Pulmonary artery endothelial cell (primary cell): ENCODE measurements around the gene ST8SIA5. TPM values are rescaled to one million over a fixed set of nuclear protein-coding genes. Genes with fewer than 3 reads are reported as not detected.

Source experiments
- DNase-seq: peaks from one replicate; pipeline ENCODE4 v3.0.0-alpha.2; 2011; ENCODE audit warnings: low read depth, low spot score
- total RNA-seq: library from RNA; depleted of rRNA; stranded (reverse); fragments of >200 nt; gene quantifications from 2 replicates; pipeline ENCODE4 v1.2.3, GENCODE V29; 2014

The ST8SIA5 gene
- total RNA-seq, 1 donor from 2014 or later = not detected

DNA sequence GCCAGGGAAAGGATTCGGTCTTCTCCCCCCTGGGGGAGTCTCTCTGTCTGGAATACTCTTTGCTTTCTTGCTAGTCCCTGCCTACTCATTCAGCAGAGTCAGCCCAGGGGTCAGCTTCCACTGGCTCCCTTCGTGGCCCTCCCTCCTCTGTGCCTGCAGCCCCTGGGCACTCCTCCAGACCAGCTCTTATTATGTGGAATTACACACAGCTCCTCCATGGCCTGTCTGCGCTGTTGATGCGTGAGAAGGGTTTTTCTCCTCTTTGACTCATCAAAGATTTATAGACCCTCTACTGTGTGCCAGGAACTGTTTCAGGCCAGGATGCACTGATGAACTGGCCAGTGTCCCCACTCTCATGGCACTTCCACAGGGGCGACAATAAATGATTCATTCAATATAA lies 44.4 kb downstream of the ST8SIA5 start:
- no peak for DNase-seq

DNA sequence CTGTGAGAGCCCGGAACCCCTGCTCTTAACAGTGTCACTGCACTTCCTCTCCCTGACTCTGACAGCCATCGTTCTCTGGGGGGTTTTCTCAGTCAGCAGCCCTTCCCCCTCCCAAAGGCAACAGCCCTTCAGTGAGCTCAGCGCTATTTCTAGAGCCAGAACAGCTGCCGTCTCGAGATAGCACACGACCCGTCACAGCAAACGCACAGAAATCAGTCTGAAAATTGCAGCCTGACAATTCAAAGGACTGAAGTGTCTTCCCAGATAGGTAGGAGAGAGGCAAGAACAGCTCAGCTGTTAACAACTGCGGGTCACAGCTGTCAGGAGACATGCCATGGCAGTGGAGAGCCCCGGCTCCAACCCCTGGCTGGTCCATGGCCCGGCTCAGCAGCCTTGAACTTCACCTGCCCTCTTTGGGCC lies 45.4 kb downstream of the ST8SIA5 start:
- DNase-seq = no peak

DNA sequence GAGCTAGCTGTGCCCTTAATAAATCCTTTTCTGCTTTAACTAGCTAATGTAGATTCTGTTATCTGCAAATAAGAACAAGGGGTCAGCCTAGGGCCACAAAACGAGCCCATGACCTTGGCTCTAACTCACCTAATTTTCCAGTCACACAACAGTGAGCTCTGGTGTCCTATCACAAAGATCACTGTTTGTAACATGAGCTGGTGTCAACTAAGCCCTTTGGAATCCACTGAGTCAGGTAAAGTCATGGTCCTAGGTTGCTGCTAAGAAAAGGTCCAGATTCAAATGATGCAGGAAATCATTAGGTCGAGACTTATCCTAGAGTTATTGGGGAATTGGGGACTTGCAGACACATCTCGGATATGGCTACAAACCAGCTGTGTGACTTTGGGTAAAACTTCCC lies 49.9 kb downstream of the ST8SIA5 start:
- no peak for DNase-seq

DNA sequence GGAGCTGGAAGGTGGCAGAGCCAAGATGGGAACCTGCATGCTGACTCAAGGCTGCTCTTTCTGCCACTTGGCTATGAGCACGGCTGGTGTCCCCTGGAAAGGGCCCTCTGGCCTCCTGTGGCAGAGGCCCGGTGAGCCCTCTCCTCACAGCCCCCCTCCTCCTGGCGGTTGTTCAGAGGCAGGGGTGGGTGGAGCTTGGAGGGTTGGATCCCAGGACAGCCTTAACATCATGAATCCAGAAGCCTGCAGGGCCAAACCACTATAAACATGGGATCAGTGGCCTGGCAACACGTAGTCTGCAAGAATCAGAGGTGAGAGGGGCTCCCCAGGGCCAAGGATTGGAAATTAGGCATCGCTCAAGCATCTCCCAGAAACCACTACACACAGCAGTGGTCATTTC lies 51.3 kb downstream of the ST8SIA5 start:
- no peak for DNase-seq

DNA sequence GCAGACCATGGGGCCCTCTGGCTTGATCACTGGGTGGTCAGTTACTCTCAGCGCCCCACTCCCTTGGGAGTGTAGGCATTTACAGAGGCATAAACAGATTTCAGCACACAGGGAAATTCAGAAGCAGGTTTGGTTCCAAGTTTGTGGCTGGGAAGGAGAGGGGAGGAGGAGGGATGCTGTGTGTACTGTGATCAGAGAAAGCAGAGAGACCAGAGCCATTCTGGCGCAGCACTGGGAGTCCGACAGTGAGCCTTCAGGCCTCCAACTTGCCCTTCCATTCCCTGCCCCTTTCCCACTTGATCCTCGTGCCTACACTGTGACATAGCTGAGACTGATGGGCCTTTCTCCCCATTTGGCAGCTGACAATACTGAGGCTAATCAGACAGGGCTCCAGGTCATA lies 52.0 kb downstream of the ST8SIA5 start:
- no peak for DNase-seq

DNA sequence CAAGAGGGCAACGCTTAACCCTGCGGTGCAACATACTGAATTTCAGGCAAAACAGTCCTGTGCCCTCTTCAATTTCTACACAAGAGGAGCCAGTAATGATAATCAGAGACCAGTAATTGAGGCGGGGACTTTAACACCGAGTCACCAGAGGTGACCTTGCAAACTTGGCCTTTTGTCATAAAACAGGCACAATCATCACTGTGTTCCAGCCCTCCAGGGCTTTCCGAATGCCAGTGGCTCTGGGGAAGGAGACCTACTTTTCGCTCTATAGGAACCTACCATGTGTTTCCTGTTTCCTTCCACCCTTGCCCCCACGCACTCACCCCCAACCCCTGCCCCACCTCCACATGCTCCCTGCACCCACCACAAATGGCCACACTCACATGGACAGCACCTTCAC lies 52.7 kb downstream of the ST8SIA5 start:
- no peak for DNase-seq

DNA sequence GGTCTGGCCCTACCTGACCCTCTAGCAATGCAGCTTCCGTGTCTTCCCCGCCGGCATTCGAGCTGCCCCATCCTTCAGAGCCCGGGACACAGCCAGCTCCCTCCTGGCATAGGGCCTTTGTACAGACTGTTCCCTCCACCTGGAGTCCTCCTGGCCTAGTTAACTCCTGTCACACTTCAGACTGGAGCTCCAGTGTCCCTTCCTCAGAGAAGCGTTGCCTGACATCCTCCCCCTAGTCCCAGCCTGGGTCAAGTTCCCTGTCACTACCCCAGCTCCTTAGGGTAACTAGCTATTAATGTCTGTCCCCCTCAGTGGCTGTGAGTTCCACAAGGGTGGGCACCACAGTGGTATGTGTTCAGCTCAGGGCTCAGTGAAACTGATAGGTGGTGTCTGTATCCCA lies 54.4 kb downstream of the ST8SIA5 start:
- DNase-seq = no peak

DNA sequence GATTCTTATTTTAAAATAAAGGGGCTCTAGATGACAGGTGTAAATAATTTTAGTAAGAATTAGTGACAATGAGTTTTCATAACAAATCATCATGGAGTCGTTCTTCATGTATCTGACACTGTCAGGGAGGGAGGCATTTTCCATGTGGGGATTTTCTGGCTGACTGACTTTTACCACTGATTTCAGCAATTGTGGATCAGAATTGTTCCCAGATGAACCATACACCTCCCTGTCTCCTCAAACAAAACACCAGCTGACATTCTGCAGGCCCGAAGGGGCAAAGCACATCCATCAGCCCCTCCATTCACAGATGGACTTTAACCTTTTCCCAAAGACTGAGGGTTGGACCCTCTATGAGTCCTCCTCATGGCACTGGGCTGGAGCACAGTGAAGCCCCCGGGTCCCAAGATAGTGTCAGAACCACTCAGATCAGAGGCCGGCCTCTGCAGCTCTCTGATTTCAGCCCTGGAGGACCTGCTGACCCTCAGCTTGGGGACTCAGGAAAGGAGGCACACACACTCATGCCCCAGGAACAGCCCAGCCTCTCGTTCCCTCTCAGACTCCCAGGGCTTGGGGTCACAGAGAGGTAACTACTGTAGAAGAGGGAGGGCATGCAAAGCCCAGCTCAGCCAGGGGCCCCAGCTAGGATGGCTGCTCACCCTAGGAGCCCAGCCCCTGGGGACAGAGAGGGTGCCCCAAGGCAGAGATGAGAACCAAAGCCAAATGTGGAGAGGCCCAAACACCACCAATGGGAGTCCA lies 56.6 kb downstream of the ST8SIA5 start:
- no peak for DNase-seq

DNA sequence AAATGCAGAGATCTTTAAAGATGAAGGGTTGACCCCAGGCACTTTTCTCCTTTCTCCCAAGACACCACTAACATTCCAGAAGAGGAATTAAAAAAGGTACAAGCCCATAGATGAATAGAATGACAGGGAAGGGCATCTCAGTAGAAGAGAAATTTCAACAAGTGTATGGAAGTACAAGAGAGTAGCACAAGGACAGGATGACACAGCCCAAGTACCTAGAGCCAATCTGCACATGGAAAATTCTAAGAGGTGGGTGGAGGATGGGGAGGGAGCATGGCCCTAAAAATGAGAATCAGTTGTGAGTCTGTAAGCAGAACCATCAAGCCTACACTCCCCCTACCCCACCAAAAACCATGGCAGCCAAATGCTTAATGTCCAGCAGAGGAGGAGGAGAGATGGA lies 60.2 kb downstream of the ST8SIA5 start:
- no peak for DNase-seq

DNA sequence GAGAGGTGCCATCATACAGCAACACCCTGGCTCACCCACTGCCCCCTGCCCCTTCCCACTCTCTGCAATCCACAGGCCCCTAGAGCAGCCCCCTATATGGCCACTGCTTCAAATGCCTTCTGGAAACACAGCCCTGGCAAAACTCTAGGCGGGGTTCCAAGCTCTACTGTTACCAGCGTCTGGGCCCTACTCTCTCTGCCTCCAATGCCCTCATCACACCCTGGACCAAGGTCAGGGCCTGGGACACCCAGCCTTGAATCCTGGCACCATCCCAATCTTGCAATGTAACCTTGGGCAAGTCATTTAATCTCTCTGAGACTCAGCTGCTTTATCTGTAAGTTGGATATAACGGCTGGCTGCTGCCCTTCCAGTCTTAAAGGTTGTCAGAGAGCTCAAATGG lies 60.6 kb downstream of the ST8SIA5 start:
- no peak for DNase-seq

DNA sequence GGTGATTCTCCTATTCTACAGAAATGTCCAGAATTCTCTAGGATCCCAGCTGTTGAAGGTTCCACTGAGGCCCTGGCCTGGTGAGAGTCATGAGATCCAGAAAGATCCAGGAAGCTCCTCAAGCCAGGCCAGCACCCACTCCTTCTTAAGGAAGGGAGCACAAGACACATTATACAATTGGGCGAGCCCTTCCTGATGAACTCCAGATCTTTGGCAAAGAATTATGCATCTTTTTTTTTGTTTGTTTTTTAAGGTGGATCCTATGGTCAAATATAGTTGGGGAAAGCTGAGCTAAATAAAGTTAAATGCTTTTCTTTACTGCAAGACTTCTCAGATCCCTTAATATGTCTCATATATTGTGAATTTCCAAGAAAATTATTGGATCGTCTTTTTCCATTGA lies 62.9 kb downstream of the ST8SIA5 start:
- DNase-seq = no peak

DNA sequence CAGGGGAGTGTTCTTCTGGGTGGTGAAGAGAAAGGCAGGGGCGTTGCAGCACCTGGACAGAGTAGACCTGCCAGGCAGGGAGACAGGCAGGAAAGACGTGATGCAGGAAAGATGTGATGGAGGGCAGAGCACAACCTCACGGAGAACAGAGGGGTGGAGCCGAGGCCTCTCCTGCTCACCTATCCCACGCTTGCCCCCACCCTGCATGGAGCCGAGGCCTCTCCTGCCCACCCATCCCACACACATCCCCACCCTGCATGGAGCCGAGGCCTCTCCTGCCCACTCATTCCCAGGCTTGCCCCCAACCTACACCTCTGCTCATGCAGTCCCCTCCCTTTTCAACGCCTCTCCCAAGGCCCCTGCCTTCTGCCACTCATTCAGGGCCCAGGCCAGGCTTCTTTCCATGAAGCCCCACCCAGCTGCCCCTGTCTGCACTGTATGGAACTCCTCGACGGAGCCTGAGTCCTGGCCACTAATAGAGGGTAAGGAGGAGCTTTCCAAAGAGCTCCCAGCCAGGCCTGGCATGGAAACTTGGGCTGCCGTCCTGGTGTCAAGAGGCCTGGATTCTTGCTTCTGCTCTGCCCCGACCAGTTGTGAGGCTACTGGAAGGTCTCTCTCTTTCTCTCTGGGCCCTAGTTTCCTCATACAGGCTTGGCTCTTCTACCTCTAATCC lies 67.9 kb downstream of the ST8SIA5 start:
- no peak for DNase-seq

DNA sequence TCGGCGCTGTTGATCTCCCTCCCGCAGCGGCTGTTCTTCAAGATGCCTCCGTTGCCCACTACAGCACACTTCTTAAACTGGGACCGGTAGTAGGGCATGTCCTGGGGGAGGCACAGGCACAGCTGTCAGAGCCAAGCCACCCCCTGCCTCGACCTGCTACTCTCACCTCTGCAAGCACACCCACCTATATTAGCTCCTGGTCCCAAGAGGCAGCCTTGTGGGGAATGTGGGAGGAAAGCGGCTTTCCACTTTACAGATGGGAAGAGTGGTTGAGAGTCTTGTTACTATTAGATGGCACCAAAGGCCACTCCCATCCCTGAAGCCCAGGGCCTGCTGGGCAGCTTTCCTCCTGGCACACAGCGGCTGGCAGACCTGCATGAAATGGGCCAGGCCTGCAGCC lies 70.7 kb downstream of the ST8SIA5 start:
- DNase-seq = no peak

DNA sequence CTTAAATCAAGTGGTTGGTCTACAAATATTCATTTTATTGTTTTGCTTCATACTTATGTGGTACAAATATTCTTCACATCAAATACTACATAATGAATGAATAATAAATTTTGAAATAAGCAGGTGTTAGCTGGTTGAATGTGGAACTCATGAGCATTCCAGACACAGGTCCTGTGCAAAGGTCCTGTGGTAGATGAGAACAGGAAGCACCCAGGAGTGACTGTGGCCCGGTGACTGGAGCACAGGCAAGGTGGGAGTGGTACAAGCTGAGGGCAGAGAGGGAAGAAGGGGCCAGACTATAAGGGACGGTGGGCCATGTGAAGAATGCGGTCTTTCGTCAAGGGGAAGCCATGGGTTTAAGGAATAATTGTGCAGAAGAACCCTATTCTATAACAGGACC lies 73.6 kb downstream of the ST8SIA5 start:
- DNase-seq = no peak

DNA sequence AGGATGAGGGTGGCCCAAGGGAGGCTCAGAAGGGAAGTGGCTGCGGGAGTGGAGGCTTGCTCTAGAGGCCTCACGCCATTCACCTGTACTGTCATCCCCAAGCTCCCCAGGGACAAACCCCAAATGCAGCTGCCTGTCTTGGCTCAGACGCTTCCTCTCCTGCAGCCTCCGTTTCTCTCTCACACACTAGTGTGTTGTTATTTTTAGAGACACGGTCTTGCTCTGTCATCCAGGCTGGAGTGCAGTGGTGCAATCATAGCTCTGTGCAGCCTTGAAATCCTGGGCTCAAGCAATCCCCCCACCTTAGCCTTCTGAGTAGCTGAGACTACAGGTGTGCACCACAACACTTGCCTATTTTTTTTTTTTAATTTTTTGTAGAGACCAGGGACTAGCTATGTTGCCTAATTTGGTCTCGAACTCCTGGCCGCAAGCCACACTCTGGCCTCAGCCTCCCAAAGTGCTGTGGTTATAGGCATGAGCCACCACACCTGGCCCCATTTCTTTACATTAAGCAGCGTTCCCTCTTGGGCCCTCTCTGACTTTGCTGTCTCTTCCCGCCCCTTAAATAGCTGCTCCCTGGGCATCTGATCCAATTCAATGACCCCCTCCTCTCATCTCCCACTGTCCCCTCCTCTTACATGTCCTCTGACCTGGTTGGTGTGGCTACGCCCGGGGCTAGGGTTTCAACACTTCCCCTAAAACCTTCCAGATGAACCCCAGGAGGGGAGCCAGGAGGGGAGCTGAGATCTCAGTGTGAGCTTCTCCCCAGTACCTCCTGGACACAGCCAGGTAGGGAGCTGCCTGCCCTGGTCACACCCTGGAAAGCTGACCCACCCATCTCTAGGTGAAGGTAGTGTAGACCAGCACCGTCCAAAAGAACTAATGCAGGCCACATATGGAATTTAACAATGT lies 75.8 kb downstream of the ST8SIA5 start:
- DNase-seq = no peak

DNA sequence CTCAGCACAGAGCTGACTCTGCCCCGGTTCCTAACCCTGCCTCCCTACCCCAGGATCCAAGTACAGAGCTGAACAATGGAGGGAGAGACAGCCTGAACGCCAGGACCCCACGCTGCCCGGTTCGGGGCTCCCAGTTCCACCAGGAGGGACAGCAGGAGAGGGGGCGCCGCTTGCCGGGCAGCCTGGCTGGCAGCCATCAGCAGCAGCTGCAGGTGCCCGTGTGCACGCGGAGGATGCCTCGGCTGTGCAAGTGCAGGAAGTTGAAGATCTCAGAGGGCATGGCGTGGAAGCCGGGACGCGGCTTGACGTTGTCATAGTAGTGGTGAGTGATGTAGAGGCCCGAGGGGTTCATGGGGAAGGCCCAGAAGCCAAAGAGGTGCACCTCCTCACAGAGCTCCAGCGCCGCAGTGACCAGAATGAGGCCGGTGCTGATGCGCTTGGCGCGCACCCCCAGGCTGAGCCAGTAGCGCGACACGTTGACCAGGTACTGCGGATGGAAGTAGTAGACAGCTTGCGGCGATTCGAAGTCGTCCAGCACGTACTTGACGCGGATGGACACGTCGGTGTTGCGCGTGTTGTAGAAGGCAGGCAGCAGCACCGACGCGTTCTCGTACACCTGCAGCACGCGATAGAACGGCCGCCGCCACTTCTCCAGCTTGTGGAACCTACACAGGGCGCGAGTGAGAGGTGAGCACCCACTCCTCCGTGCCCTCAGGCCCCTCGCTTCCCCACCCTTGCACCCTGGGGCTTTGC lies 76.8 kb downstream of the ST8SIA5 start:
- no peak for DNase-seq

DNA sequence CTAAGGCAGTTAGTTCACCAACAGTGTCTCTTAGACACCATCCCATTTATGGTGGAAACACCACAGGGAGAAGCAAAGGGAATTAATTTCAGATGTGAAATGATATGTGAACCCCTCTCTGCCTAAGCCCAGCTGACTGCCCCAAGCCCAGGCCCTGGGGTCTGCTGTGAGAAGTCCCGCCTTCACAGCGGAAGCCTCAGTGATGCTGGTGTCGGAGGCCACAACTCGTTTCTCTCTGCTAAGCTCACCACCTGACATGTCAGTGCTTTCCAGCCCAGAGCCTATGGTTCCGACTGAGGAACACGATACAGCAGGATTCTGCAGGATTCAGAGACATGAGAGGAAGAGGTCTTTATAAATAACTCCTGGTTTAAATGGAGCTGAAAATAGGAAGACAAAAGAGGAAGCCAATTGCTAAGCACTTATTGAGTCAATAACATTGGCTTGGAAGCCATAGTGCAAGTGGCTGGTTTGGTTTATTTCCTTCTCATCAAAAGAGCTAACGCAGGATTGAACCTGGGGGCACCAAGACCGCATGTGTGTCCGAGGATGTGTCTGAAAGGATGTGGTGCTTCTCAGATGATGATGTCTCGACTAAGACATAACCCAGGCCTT lies 78.0 kb downstream of the ST8SIA5 start:
- no peak for DNase-seq

DNA sequence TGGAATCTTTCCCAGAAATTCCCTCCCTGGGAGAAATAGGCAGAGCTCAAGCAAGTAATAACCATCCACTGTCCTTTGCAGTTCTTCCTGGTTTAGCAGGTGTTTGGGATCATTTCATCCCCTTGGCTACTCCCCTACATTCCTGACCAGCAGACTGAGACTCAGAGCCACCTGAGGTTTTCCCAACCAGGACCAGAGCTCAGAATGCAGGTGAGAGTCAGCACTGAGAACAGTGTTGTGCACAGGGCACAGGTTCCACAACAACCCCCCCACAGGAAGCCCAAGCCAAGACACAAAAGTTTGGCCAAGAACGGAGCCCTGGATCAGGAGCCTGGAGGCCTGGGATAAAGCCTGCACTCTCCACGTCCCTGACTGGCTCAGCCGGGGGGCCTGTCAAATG lies 78.8 kb downstream of the ST8SIA5 start:
- DNase-seq = no peak

DNA sequence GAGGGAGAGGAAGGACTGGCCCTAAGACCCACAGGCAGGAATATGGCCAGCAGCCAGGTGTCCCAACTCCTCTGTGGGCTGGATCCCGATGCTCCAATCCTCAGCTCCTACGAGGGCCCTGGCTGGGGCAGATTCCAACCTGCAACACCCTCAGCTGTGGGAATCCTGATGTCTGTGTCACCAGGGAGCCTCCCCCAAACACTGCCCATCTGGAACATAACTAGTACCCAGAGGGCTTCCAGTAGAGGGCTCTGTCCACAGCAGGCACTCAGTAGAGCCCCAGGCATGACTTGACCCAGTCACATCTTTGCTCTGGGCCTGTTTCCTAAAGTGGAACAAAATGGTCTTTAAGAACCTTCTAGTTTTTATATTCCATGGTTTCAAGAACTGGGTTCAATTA lies 79.2 kb downstream of the ST8SIA5 start:
- no peak for DNase-seq

DNA sequence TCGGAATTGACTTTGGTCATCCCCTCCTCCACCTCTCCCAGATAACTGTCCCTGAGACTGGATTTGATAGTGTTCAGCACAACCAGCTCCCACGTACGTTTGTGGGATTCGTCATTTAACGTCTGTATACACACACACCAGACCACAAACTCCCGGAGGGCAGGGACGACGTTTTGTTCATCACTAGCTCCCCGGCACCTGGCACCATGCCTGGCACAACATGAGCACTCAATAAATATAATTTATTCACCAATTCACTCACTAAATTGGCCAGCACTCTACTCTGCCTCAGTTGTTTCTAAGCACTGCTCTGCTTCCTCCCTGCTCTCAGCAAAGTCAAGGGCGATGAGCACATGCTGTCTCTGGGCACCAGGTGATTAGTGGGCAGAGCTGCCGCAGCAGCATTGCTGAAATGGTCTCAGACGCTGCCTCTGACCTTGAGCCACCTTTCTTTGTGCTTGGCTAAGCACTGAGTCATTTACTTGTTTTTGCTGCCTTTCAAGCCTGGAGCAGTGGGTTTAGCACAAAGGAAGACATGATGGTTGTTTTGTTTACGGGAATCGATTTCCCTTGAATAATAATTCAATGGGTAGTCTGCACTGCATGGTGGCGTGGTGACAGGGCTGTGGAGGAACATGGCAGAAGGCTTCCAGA lies 80.5 kb downstream of the ST8SIA5 start:
- DNase-seq = peak; percentile 26

DNA sequence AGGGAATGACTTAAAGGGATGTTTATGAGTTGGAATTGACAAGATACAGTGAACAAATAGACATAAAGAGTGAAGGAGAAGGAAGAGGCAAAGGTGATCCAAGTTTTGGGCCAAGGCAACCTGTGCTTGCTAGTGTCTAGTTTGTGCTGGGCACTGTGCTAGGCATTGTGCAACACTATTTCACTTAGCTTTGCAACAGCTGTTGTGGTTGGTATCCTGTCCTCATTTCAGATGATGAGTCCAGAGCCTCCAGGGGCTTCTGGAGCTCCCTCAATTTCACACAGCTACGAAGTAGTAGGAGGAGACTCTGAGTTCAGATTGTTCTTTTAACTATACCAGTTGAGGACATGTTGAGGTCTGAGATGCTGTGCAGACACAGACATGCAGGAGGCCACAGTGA lies 81.7 kb downstream of the ST8SIA5 start:
- no peak for DNase-seq
